A673 (cell line): Measurements from ENCODE around the gene DKK1.

Experiments used
- CTCF ChIP-seq: fragments of 300-800, 200-600 bp; sonication (generic); conservative IDR thresholded peaks from 2 replicates; pipeline ENCODE4 v1.5.1; 2017; ENCODE audit warnings: low read depth, mild to moderate bottlenecking, antibody characterized with exemption, low read length, moderate library complexity, mixed read lengths
- EZH2 ChIP-seq: fragments of 200-600 bp; sonication (generic); IDR thresholded peaks from 2 replicates; pipeline ENCODE4 v1.6.1; 2017; ENCODE audit warnings: borderline replicate concordance, low read depth, mild to moderate bottlenecking, mixed read lengths, antibody characterized with exemption, low read length; ENCODE audit not compliant: poor library complexity, severe bottlenecking

DNA sequence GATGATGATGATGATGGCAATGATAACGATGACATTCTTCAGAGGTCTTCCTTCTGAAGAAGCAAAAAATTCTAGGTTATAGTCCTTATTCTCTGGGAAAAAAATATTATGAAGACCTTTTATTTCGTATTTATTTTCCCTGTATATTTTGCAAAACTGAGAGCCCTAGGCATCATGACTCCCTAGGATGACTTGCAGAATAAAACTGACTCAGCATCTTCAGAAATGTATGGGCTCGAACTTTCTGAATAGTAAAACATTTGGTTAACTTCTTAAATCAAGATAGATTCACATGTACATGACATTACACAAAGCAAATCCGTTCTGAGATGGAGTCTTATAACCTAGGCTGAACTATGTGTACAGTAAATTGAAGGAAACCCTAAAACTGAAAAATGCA lies 29.4 kb downstream of the DKK1 start:
- TF ChIP-seq CTCF (no peak), EZH2 (no peak)
